ENCODE data around the gene TENM4.

TENM4 gene

GRCh38 chr11:79417069-79417920 is 23.5 kb downstream of the TENM4 start:
- in situ Hi-C loops (cut with MboI; ENCODE audit: low pct_unique_long_range_greater_than_20kb, low sequenced_read_pairs, unreplicated experiment): no loop called here
- no peak for DNase-seq (ENCODE audit: low spot score)
- TF ChIP-seq CTCF (IDR thresholded peaks at IDR 0.05; ENCODE audit: extremely low read depth, insufficient read depth, missing control alignments): no peak

GRCh38 chr11:79415912-79416311 is 24.9 kb downstream of the TENM4 start:
- no peak for DNase-seq (ENCODE audit: low spot score)
- in situ Hi-C loops (cut with MboI; ENCODE audit: low pct_unique_long_range_greater_than_20kb, low sequenced_read_pairs, unreplicated experiment): no loop called here
- no peak for TF ChIP-seq CTCF (IDR thresholded peaks at IDR 0.05; ENCODE audit: extremely low read depth, insufficient read depth, missing control alignments)

- no peak for TF ChIP-seq CTCF (IDR thresholded peaks at IDR 0.05; ENCODE audit: extremely low read depth, insufficient read depth, missing control alignments)
- in situ Hi-C loops (cut with MboI; ENCODE audit: low pct_unique_long_range_greater_than_20kb, low sequenced_read_pairs, unreplicated experiment): no loop called here
- DNase-seq (ENCODE audit: low spot score): no peak
Measured at GRCh38 chr11:79415411-79415810, 25.4 kb downstream of the TENM4 start.

GRCh38 chr11:79414644-79415317 is 26.0 kb downstream of the TENM4 start:
- in situ Hi-C loops (cut with MboI; ENCODE audit: low pct_unique_long_range_greater_than_20kb, low sequenced_read_pairs, unreplicated experiment): no loop called here
- DNase-seq (ENCODE audit: low spot score): no peak

GRCh38 chr11:79414041-79414440 is 26.8 kb downstream of the TENM4 start:
- DNase-seq (ENCODE audit: low spot score): no peak
- in situ Hi-C loops (cut with MboI; ENCODE audit: low pct_unique_long_range_greater_than_20kb, low sequenced_read_pairs, unreplicated experiment): no loop called here
- TF ChIP-seq CTCF (IDR thresholded peaks at IDR 0.05; ENCODE audit: extremely low read depth, insufficient read depth, missing control alignments): no peak

More at GRCh38 chr11:79414644-79415317, 26.0 kb downstream of the TENM4 start:
- TF ChIP-seq CTCF (IDR thresholded peaks at IDR 0.05; ENCODE audit: extremely low read depth, insufficient read depth, missing control alignments): no peak

GRCh38 chr11:79413268-79413667 is 27.6 kb downstream of the TENM4 start:
- no peak for TF ChIP-seq CTCF (IDR thresholded peaks at IDR 0.05; ENCODE audit: extremely low read depth, insufficient read depth, missing control alignments)
- in situ Hi-C loops (cut with MboI; ENCODE audit: low pct_unique_long_range_greater_than_20kb, low sequenced_read_pairs, unreplicated experiment): no loop called here
- DNase-seq (ENCODE audit: low spot score): no peak
